Fibroblast of peridontal ligament (primary cell): ENCODE measurements around the gene CHMP1A.

Experiments
- DNase-seq: peaks from one replicate; pipeline ENCODE4 v3.0.0-alpha.2; 2010; ENCODE audit errors: extremely low read depth

Gene CHMP1A

GRCh38 chr16:89623511-89624261 is 33.8 kb downstream of the CHMP1A start:
- DNase-seq = peak; percentile 5

GRCh38 chr16:89621698-89622409 is 35.7 kb downstream of the CHMP1A start:
- no peak for DNase-seq

GRCh38 chr16:89621136-89621697 is 36.3 kb downstream of the CHMP1A start:
- DNase-seq = no peak

GRCh38 chr16:89620406-89620841 is 37.1 kb downstream of the CHMP1A start:
- DNase-seq = peak; percentile 6

- DNase-seq = peak; percentile 46
These were observed 37.7 kb downstream of the CHMP1A start for GRCh38 chr16:89619840-89620239.

- DNase-seq = peak; percentile 32
These were observed 39.2 kb downstream of the CHMP1A start for GRCh38 chr16:89618109-89618998.

- DNase-seq = no peak
These were observed 40.5 kb downstream of the CHMP1A start for GRCh38 chr16:89617036-89617435.

- DNase-seq = no peak
These were observed 40.9 kb downstream of the CHMP1A start for GRCh38 chr16:89616623-89617022.

- no peak for DNase-seq
These were observed 41.9 kb downstream of the CHMP1A start for GRCh38 chr16:89615596-89616090.

GRCh38 chr16:89615176-89615575 is 42.3 kb downstream of the CHMP1A start:
- no peak for DNase-seq

GRCh38 chr16:89613954-89614459 is 43.5 kb downstream of the CHMP1A start:
- no peak for DNase-seq

- no peak for DNase-seq
These were observed 44.1 kb downstream of the CHMP1A start, which contains the start of gene DPEP1 for GRCh38 chr16:89613231-89613953. Gene DPEP1 (plus strand): TSS chr16:89613642. CDS start chr16:89630411, 16,769 bp downstream.

GRCh38 chr16:89612415-89613166 is 44.9 kb downstream of the CHMP1A start:
- DNase-seq = no peak

- no peak for DNase-seq
These were observed 47.4 kb downstream of the CHMP1A start for GRCh38 chr16:89610108-89610453.

- DNase-seq = no peak
These were observed 49.4 kb downstream of the CHMP1A start for GRCh38 chr16:89607937-89608740.

GRCh38 chr16:89607453-89607852 is 50.1 kb downstream of the CHMP1A start:
- DNase-seq = no peak

GRCh38 chr16:89606006-89606405 is 51.5 kb downstream of the CHMP1A start:
- DNase-seq = no peak

GRCh38 chr16:89605186-89605970 is 52.1 kb downstream of the CHMP1A start:
- no peak for DNase-seq
